Spleen (tissue), 11 donors: ENCODE data around the gene PAPOLG. TPM values are rescaled to one million over a fixed set of nuclear protein-coding genes. Genes with fewer than 3 reads are reported as not detected.

Experiments used
- DNase-seq: peaks from one replicate; pipeline ENCODE4 v3.0.0-alpha.2; 2020
- H3K27ac ChIP-seq, 8 donors: fragments of 200-600 bp; sonication (generic) in 7 of 8; 1 replicate in 4 of 8; 2 replicates in 4 of 8; pipeline versions ENCODE4 v1.5.0 to v1.8.0; 2016 to 2021; ENCODE audit warnings: inconsistent platforms in 4 of 8, mild to moderate bottlenecking in 4 of 8, moderate library complexity in 1 of 8
- H3K27me3 ChIP-seq, 7 donors: fragments of 200-600 bp; sonication (generic) in 6 of 7; replicated peaks in 1 of 7; 1 replicate in 4 of 7; 2 replicates in 3 of 7; pipeline versions ENCODE4 v1.5.0 to v1.8.0; 2016 to 2021; ENCODE audit warnings: inconsistent platforms in 3 of 7, mild to moderate bottlenecking in 1 of 7
- H3K36me3 ChIP-seq, 6 donors: fragments of 200-600 bp; sonication (generic) in 5 of 6; 1 replicate in 4 of 6; 2 replicates in 2 of 6; pipeline versions ENCODE4 v1.5.0 to v1.8.0; 2016 to 2021; ENCODE audit warnings: inconsistent platforms in 2 of 6
- H3K4me1 ChIP-seq, 6 donors: fragments of 200-600 bp; sonication (generic) in 5 of 6; 1 replicate in 3 of 6; 2 replicates in 3 of 6; pipeline versions ENCODE4 v1.5.0 to v1.8.0; 2016 to 2021; ENCODE audit warnings: inconsistent platforms in 3 of 6
- H3K4me3 ChIP-seq, 8 donors: fragments of 200-600 bp; sonication (generic) in 7 of 8; 1 replicate in 4 of 8; 2 replicates in 4 of 8; pipeline versions ENCODE4 v1.5.0 to v1.8.0; 2016 to 2021; ENCODE audit warnings: inconsistent platforms in 4 of 8, mild to moderate bottlenecking in 4 of 8, moderate library complexity in 2 of 8
- H3K9me3 ChIP-seq, 8 donors: fragments of 200-600 bp; sonication (generic) in 7 of 8; 1 replicate in 4 of 8; 2 replicates in 4 of 8; pipeline versions ENCODE4 v1.5.0 to v1.8.0; 2016 to 2021; ENCODE audit warnings: inconsistent platforms in 4 of 8
- CTCF ChIP-seq, 11 experiments: fragments of 200-600 bp in 7 of 11; fragments of 450-650 bp in 4 of 11; sonication (generic) in 4 of 11; IDR thresholded peaks in 8 of 11; conservative IDR thresholded peaks in 3 of 11; 1 replicate in 7 of 11; 2 replicates in 4 of 11; pipeline versions ENCODE4 v1.4.0 to v1.8.0; 2016 to 2021; ENCODE audit warnings: antibody characterized with exemption in 11 of 11, inconsistent platforms in 4 of 11, mild to moderate bottlenecking in 1 of 11
- POLR2A ChIP-seq, 3 donors: fragments of 450-650 bp; IDR thresholded peaks; one replicate each; pipeline ENCODE4 v1.5.1; 2017; ENCODE audit warnings: antibody characterized with exemption in 3 of 3, mild to moderate bottlenecking in 1 of 3
- POLR2AphosphoS5 ChIP-seq, 3 donors: sonication (generic); formaldehyde crosslinking; IDR thresholded peaks; one replicate each; pipeline ENCODE4 v1.5.1; 2017; ENCODE audit warnings: antibody characterized with exemption in 3 of 3
- WGBS, 5 donors: extraction: QIAGEN DNeasy Blood & Tissue Kit in 3 of 5; methylation state at CpG; one replicate each; pipeline versions ENCODE4 v1.1.5 to v1.1.7; 2013 to 2018; 5-methylcytosine and 5-hydroxymethylcytosine counted together
- intact Hi-C: fragments of 100-400 bp; cut with DNase I; formaldehyde crosslinking; loops from one replicate; pipeline ENCODE4 v1.15.0; 2023; ENCODE audit warnings: low total_unique reads
- polyA plus RNA-seq, 3 donors: library from polyadenylated mRNA; stranded (reverse); fragments of 200-250 nt; gene quantifications; one replicate each; pipeline ENCODE4 v1.2.1, GENCODE V29; 2013
- total RNA-seq, 7 donors: library from RNA; depleted of rRNA in 3 of 7; stranded (reverse); fragments of >200 nt in 3 of 7; fragmentation: NEBNext Ultra II Directional in 4 of 7; extraction: Animal tissue kit (Norgen Biotek cat#: 25700) in 4 of 7; gene quantifications; one replicate each; pipeline versions ENCODE4 v1.1.0 to v1.2.1, GENCODE V29; 2016 to 2021
- donor health status: healthy with polysubstance abuse.
- donor health status: DM: no; HTN: no; CAD: no; lungs with moderate emphysema.
- donor health status: DM: no; HTN: no; CAD: no.
- donor health status: Bipolar disorder and iron deficiency.
- donor health status: healthy.
- donor health status: DM: no; HTN: no; CAD: no.
- donor health status: DM: yes; HTN: yes; CAD: no.

The PAPOLG gene
- total and polyA plus RNA-seq, 10 donors: 4.2 to 27.9 (median 21.3) TPM

GRCh38 chr2:60710707-60711106, 45.4 kb upstream of the PAPOLG start:
- H3K27ac ChIP-seq: peak overlapping the region in 3 of 8 donors; percentile 43 to 70 (median 60)
- intact Hi-C loops: no loop called here
- TF ChIP-seq POLR2AphosphoS5 (IDR thresholded peaks at IDR 0.05) (peak in 1 of 3 donors; percentile 80), POLR2A (IDR thresholded peaks at IDR 0.05) (no peak), CTCF (IDR thresholded peaks at IDR 0.05 in 8 of 11, conservative IDR thresholded peaks at IDR 0.05 in 3 of 11) (no peak)
- no peaks in the 10 kb centered on the region for H3K9me3 ChIP-seq
- H3K4me3 ChIP-seq: no peak overlapping the region
- H3K4me1 ChIP-seq: peaks cover 0 to 4% (median 0%) of the 10 kb centered on the region in 6 donors
- whole genome bisulfite sequencing, 5 donors: 42 to 56% (median 44%) methylated on average over 4 of the region's 4 CpGs
- no peaks in the 10 kb centered on the region for H3K36me3 ChIP-seq
- H3K27me3 ChIP-seq: no peaks in the 10 kb centered on the region
- DNase-seq: no peak

GRCh38 chr2:60715561-60715960, 40.5 kb upstream of the PAPOLG start:
- no peak overlapping the region for H3K27ac ChIP-seq
- H3K9me3 ChIP-seq: no peaks in the 10 kb centered on the region
- no peaks in the 10 kb centered on the region for H3K27me3 ChIP-seq
- no peak for TF ChIP-seq POLR2AphosphoS5 (IDR thresholded peaks at IDR 0.05)
- TF ChIP-seq CTCF (IDR thresholded peaks at IDR 0.05 in 8 of 11, conservative IDR thresholded peaks at IDR 0.05 in 3 of 11): no peak
- no peak for TF ChIP-seq POLR2A (IDR thresholded peaks at IDR 0.05)
- H3K4me3 ChIP-seq: no peak overlapping the region
- WGBS, 5 donors: 83 to 94% (median 87%) methylated on average over 4 of the region's 4 CpGs
- intact Hi-C loops: no loop called here
- H3K4me1 ChIP-seq: no peaks in the 10 kb centered on the region
- H3K36me3 ChIP-seq: no peaks in the 10 kb centered on the region
- no peak for DNase-seq

GRCh38 chr2:60717691-60718090, 38.4 kb upstream of the PAPOLG start:
- no peak overlapping the region for H3K27ac ChIP-seq
- H3K36me3 ChIP-seq: no peaks in the 10 kb centered on the region
- H3K27me3 ChIP-seq: no peaks in the 10 kb centered on the region
- WGBS, 5 donors: 34 to 61% (median 46%) methylated on average over 5 of the region's 5 CpGs
- no peak for DNase-seq
- no peak for TF ChIP-seq POLR2A (IDR thresholded peaks at IDR 0.05)
- TF ChIP-seq CTCF (IDR thresholded peaks at IDR 0.05 in 8 of 11, conservative IDR thresholded peaks at IDR 0.05 in 3 of 11): no peak
- peak in 1 of 3 donors; percentile 38 for TF ChIP-seq POLR2AphosphoS5 (IDR thresholded peaks at IDR 0.05)
- H3K9me3 ChIP-seq: no peaks in the 10 kb centered on the region
- intact Hi-C loops: no loop called here
- H3K4me1 ChIP-seq: no peaks in the 10 kb centered on the region
- no peak overlapping the region for H3K4me3 ChIP-seq

GRCh38 chr2:60719331-60719730, 36.7 kb upstream of the PAPOLG start:
- H3K4me3 ChIP-seq: no peak overlapping the region
- intact Hi-C loops: no loop called here
- no peaks in the 10 kb centered on the region for H3K4me1 ChIP-seq
- H3K36me3 ChIP-seq: no peaks in the 10 kb centered on the region
- H3K27me3 ChIP-seq: no peaks in the 10 kb centered on the region
- H3K27ac ChIP-seq: no peak overlapping the region
- 67 to 79% (median 76%) methylated on average over 7 of the region's 7 CpGs for WGBS, 5 donors
- no peak for DNase-seq
- peaks cover 0 to 4% (median 0%) of the 10 kb centered on the region in 8 donors for H3K9me3 ChIP-seq
- TF ChIP-seq CTCF (IDR thresholded peaks at IDR 0.05 in 8 of 11, conservative IDR thresholded peaks at IDR 0.05 in 3 of 11) (no peak), POLR2AphosphoS5 (IDR thresholded peaks at IDR 0.05) (no peak), POLR2A (IDR thresholded peaks at IDR 0.05) (no peak)
